Fibroblast of the aortic adventitia (primary cell): ENCODE measurements around the gene STPG3. TPM values are rescaled to one million over a fixed set of nuclear protein-coding genes. Genes with fewer than 3 reads are reported as not detected.

Experiments
- DNase-seq: peaks from one replicate; pipeline ENCODE4 v3.0.0-alpha.2; 2010; ENCODE audit warnings: low read depth
- H3K4me3 ChIP-seq: 2 replicates; pipeline ENCODE4 v1.5.1; 2011; ENCODE audit warnings: low read depth, mild to moderate bottlenecking, control low read depth, low read length, moderate library complexity
- CTCF ChIP-seq: IDR thresholded peaks from 2 replicates; pipeline ENCODE4 v1.5.1; 2011; ENCODE audit warnings: mild to moderate bottlenecking, low read length, control low read depth, inconsistent platforms; ENCODE audit not compliant: insufficient read depth
- total RNA-seq: library from RNA; depleted of rRNA; stranded (reverse); fragments of >200 nt; gene quantifications from 2 replicates; pipeline ENCODE4 v1.2.3, GENCODE V29; 2012; ENCODE audit warnings: low replicate concordance

Gene STPG3
- total RNA-seq, 1 donor: not detected

DNA sequence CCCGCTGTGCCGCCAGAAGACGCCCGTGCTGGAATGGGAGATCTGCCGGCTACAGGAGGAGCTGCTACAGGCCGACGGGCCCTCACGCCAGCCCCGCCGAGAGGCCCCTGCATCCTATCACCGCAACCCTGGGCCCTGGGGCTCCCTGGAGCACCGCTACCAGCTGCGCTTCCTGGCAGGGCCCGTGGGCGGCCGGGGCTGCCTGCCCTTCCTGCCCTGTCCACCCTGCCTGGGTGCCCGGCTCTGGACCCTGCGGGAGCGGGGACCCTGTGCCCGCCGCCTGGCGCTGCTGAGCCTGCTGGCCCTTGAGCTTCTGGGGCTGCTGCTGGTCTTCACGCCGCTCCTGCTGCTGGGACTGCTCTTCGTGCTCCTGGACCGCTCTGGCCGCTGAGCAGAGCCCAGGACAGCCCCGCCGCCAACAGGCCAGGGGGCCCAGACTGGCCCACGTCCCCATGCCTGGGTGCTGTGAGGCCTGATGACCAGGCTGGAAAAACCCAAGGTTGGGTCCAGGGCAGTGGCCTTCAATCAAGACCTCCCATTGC lies 32.8 kb upstream of the STPG3 start:
- no peak for DNase-seq
- TF ChIP-seq CTCF: no peak
- no peak overlapping the region for H3K4me3 ChIP-seq

DNA sequence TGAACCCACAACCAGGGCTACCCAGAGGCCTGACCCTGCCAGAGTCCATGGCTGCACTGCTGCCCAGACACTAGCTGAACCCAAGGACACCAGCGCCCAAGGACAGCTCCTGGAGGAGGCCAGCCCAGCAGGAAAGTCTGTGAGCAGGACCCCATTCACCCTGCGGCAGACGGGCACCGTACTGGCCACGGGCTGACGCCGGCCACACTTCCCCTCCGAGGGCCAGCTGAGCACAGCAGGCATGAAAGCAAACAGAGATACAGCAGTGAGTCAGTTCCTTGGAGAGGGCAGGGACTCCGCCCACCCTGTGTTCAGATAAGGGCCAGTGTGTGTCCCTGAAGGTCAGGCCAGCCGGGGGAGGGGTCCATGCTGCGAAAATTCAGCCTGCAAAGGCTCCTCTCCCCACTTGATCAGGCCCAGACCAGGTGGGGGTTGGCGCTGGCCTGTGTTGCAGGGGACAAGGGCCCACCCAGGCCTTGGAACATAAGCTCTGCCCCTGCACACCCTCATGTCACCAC lies 32.3 kb upstream of the STPG3 start:
- H3K4me3 ChIP-seq: no peak overlapping the region
- TF ChIP-seq CTCF: no peak
- DNase-seq: peak; percentile 55

DNA sequence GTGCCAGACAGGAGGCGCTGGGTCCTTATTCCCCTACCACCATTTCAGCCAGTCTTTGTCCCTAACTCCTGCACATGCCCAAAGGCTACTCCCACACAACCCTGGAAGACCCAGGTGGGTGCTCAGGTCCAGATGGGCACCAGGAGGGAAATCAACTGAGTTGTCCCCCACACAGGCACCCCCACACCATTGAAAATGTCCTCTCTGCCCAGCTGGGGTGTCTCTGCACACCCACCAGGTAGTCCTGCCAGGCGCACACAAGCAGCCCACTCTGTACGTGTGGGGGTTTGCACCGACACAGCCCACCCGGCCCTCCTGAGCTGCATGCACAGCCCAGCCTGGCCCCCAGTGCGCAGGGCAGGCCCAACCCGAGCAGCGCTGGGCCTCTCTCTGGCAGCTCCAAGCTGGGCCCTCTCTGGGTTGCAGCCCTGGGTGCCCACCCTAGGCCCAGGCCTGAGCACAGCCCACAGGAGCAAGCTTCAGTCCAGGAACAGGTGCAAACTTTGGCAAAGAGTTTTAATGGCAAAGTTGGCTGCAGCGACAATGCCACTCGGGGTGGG lies 31.2 kb upstream of the STPG3 start:
- H3K4me3 ChIP-seq: no peak overlapping the region
- no peak for TF ChIP-seq CTCF
- DNase-seq: no peak

- no peak for TF ChIP-seq CTCF
- DNase-seq: no peak
- H3K4me3 ChIP-seq: no peak overlapping the region
These were observed 30.6 kb upstream of the STPG3 start for GRCh38 chr9:137220317-137221094.

DNA sequence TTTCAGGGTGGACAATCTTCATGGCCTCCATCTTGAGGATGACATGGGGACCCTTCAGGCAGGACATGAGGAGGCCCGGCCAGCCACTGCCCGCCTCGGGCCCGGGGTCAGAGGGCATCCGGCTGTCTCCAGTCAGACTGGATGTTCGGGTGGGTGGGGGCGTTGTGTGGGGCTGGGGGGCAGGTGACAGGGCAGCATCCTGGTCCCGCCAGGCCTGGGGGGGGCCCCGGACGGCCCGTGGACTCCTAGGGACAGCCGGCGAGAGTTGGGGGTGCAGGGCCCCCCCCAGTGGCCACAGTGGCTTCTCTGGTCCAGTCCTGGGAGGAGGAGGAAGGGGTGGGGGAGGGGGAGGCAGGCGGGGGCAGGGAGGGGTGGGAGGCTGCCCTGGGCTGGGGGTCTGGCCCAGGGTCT lies 30.0 kb upstream of the STPG3 start:
- DNase-seq: no peak
- no peak for TF ChIP-seq CTCF

DNA sequence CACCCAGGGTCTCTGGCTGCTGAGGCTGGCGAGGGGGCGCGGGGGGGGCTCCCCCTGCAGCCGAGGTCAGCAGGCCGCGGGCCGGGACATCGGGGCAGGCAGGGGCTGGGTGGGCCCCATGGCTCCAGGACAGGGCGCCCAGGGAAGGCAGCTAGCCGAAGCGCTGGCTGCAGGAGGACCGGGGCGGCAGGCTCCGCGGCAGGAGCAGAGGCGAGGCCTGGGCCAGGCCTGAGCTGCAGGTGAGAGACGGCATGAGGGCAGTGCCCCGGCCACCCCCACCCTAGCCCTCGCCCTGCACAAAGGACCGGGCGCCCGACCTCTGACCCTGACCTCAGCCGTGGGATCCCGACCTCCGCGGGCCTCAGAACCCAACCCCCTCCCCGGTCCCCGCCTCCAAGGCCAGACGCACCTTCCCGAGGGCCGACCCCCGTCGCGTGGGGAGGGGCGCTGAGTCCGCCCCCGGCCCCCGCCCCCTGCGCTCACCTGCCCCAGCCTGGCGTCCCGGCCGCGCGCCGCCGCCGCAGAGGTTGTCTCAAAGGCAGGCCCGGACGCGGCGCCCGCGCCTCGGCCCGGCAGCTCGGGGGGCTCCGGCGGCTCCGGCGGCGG lies 29.5 kb upstream of the STPG3 start:
- H3K4me3 ChIP-seq: peak overlapping the region; percentile 14
- TF ChIP-seq CTCF: no peak
- DNase-seq: no peak

More for the DNA sequence above, 30.0 kb upstream of the STPG3 start:
- no peak overlapping the region for H3K4me3 ChIP-seq
